CD14-positive monocyte (primary cell): ENCODE measurements around the gene STX10. TPM values are rescaled to one million over a fixed set of nuclear protein-coding genes. Genes with fewer than 3 reads are reported as not detected.
A peak's percentile ranks its signal among the peaks of the same experiment; 100 is the strongest.

ENCODE experiments used
- DNase-seq, 3 donors: peaks; one replicate each; pipeline ENCODE4 v3.0.0-alpha.2; 2011 to 2022
- H2AFZ ChIP-seq: 2 replicates; pipeline ENCODE4 v1.6.0; 2012; ENCODE audit warnings: mild to moderate bottlenecking, low read depth, low read length, inconsistent platforms; ENCODE audit not compliant: insufficient read depth, poor library complexity, severe bottlenecking
- H3K27ac ChIP-seq, 2 donors: 1 replicate in 1 of 2; 2 replicates in 1 of 2; pipeline ENCODE4 v1.5.1; 2012 to 2013; ENCODE audit warnings: low read length in 2 of 2, control low read depth in 1 of 2, inconsistent platforms in 1 of 2, low read depth in 1 of 2, mild to moderate bottlenecking in 1 of 2
- H3K27me3 ChIP-seq, 2 donors: one replicate each; pipeline versions ENCODE4 v1.6.0 to v1.6.1; 2011 to 2013; ENCODE audit warnings: low read length in 2 of 2; ENCODE audit not compliant: control insufficient read depth in 2 of 2, insufficient read depth in 2 of 2
- H3K36me3 ChIP-seq, 2 donors: replicated peaks in 1 of 2; 1 replicate in 1 of 2; 2 replicates in 1 of 2; pipeline versions ENCODE4 v1.5.1 to v1.6.1; 2012 to 2013; ENCODE audit warnings: low read length in 2 of 2, control low read depth in 1 of 2, inconsistent platforms in 1 of 2, mild to moderate bottlenecking in 1 of 2; ENCODE audit not compliant: insufficient read depth in 2 of 2, control insufficient read depth in 1 of 2
- H3K4me1 ChIP-seq, 2 donors: 1 replicate in 1 of 2; 2 replicates in 1 of 2; pipeline versions ENCODE4 v1.5.1 to v1.6.1; 2012 to 2013; ENCODE audit warnings: low read length in 2 of 2, control low read depth in 1 of 2, inconsistent platforms in 1 of 2, mild to moderate bottlenecking in 1 of 2, moderate library complexity in 1 of 2; ENCODE audit not compliant: insufficient read depth in 2 of 2, control insufficient read depth in 1 of 2
- H3K4me2 ChIP-seq: replicated peaks from 2 replicates; pipeline ENCODE3; 2012; ENCODE audit warnings: low read length, moderate library complexity, mild to moderate bottlenecking; ENCODE audit not compliant: poor library complexity, severe bottlenecking; ENCODE audit errors: extremely low read depth
- H3K4me3 ChIP-seq, 3 experiments: fragments of 200-600 bp in 1 of 3; sonication (generic) in 1 of 3; replicated peaks in 1 of 3; 1 replicate in 2 of 3; 2 replicates in 1 of 3; pipeline ENCODE4 v1.5.1; 2011 to 2013; ENCODE audit warnings: low read length in 3 of 3, mild to moderate bottlenecking in 3 of 3, control low read depth in 2 of 3, low read depth in 2 of 3, inconsistent platforms in 1 of 3, moderate library complexity in 1 of 3
- H3K79me2 ChIP-seq: 2 replicates; pipeline ENCODE4 v1.6.0; 2012; ENCODE audit warnings: mild to moderate bottlenecking, control low read depth, inconsistent platforms, low read length, moderate library complexity; ENCODE audit not compliant: insufficient read depth
- H3K9ac ChIP-seq: 2 replicates; pipeline ENCODE4 v1.6.0; 2017; ENCODE audit warnings: low read length, mild to moderate bottlenecking; ENCODE audit not compliant: insufficient read depth, poor library complexity, severe bottlenecking
- H3K9me3 ChIP-seq, 2 donors: replicated peaks in 1 of 2; 1 replicate in 1 of 2; 2 replicates in 1 of 2; pipeline versions ENCODE4 v1.5.1 to v1.6.1; 2012 to 2013; ENCODE audit warnings: low read length in 2 of 2, control low read depth in 1 of 2; ENCODE audit not compliant: control insufficient read depth in 1 of 2, insufficient read depth in 1 of 2
- H4K20me1 ChIP-seq: 2 replicates; pipeline ENCODE4 v1.6.0; 2012; ENCODE audit warnings: mild to moderate bottlenecking, low read length, control low read depth, moderate library complexity; ENCODE audit not compliant: insufficient read depth
- H3K27ac Mint-ChIP-seq, 7 donors: one replicate each; pipeline ENCODE4 v1.8.0; 2020; ENCODE audit warnings: mild to moderate bottlenecking in 7 of 7, mixed read lengths in 7 of 7, moderate library complexity in 6 of 7, inconsistent platforms in 2 of 7
- H3K27me3 Mint-ChIP-seq, 3 donors: one replicate each; pipeline ENCODE4 v1.8.0; 2021 to 2022; ENCODE audit warnings: low read depth in 3 of 3, mild to moderate bottlenecking in 3 of 3, mixed read lengths in 3 of 3, moderate library complexity in 3 of 3, inconsistent platforms in 1 of 3
- H3K36me3 Mint-ChIP-seq, 2 donors: one replicate each; pipeline ENCODE4 v1.8.0; 2020; ENCODE audit warnings: mixed read lengths in 2 of 2, inconsistent platforms in 1 of 2, mild to moderate bottlenecking in 1 of 2
- H3K4me1 Mint-ChIP-seq: one replicate; pipeline ENCODE4 v1.8.0; 2020; ENCODE audit warnings: mild to moderate bottlenecking, mixed read lengths
- H3K4me3 Mint-ChIP-seq, 2 donors: one replicate each; pipeline ENCODE4 v1.8.0; 2020; ENCODE audit warnings: mild to moderate bottlenecking in 2 of 2, mixed read lengths in 2 of 2, moderate library complexity in 1 of 2
- H3K9me3 Mint-ChIP-seq, 7 donors: one replicate each; pipeline ENCODE4 v1.8.0; 2020 to 2022; ENCODE audit warnings: mixed read lengths in 7 of 7, mild to moderate bottlenecking in 6 of 7, moderate library complexity in 6 of 7, inconsistent platforms in 2 of 7
- CTCF ChIP-seq: fragments of 200-600 bp; IDR thresholded peaks from one replicate; pipeline ENCODE4 v1.8.0; 2022; ENCODE audit warnings: antibody characterized with exemption, mild to moderate bottlenecking
- WGBS: methylation state at CpG from one replicate; pipeline ENCODE4 v1.1.5; 2013; ENCODE audit warnings: missing lambda C conversion rate; ENCODE audit not compliant: insufficient coverage; 5-methylcytosine and 5-hydroxymethylcytosine counted together
- intact Hi-C, 2 donors: fragments of 100-400 bp; cut with micrococcal nuclease; formaldehyde crosslinking; loops; one replicate each; pipeline versions ENCODE4 v1.15.0 to v1.15.1; 2023
- polyA plus RNA-seq, 3 donors: library from polyadenylated mRNA; depleted of rRNA in 1 of 3; unstranded in 2 of 3; stranded (reverse) in 1 of 3; fragments of 300-500 nt in 2 of 3; fragments of >200 nt in 1 of 3; fragmentation: Illumina TruSeq in 2 of 3; gene quantifications; 1 replicate in 2 of 3; 2 replicates in 1 of 3; pipeline ENCODE4 v1.2.3, GENCODE V29; 2012 to 2021

STX10 gene
- polyA plus RNA-seq, 3 donors = 158 to 392 (median 172) TPM

- H3K4me2 ChIP-seq = no peak overlapping the region
- H3K27me3 ChIP-seq = no peaks in the 10 kb centered on the region
- H3K27me3 Mint-ChIP-seq = peaks cover 0 to 2% (median 0%) of the 10 kb centered on the region in 3 donors
- no peaks in the 10 kb centered on the region for H3K9me3 ChIP-seq
- H3K79me2 ChIP-seq = peaks cover 6% of the 10 kb centered on the region
- 96% methylated on average over 8 of the region's 8 CpGs for WGBS
- peaks cover 0 to 2% (median 0%) of the 10 kb centered on the region in 7 donors for H3K9me3 Mint-ChIP-seq
- no peak overlapping the region for H3K27ac ChIP-seq
- peaks cover 21% of the 10 kb centered on the region for H3K4me1 Mint-ChIP-seq
- peaks cover 0 to 3% of the 10 kb centered on the region in 2 donors for H3K36me3 Mint-ChIP-seq
- H3K36me3 ChIP-seq = no peaks in the 10 kb centered on the region
- H2AFZ ChIP-seq = no peak overlapping the region
- H4K20me1 ChIP-seq = no peaks in the 10 kb centered on the region
- H3K4me3 ChIP-seq = no peak overlapping the region
- DNase-seq = no peak
- H3K9ac ChIP-seq = no peak overlapping the region
- no peak overlapping the region for H3K4me3 Mint-ChIP-seq
- intact Hi-C loops = no loop called here
- no peak for TF ChIP-seq CTCF
- no peak overlapping the region for H3K27ac Mint-ChIP-seq
- H3K4me1 ChIP-seq = peaks cover 19 to 22% of the 10 kb centered on the region in 2 donors
Measured at GRCh38 chr19:13176345-13176744, 26.2 kb upstream of the STX10 start.

GRCh38 chr19:13173139-13173737, 23.1 kb upstream of the STX10 start:
- no peak overlapping the region for H3K4me2 ChIP-seq

More at GRCh38 chr19:13173139-13173737, 23.1 kb upstream of the STX10 start:
- H2AFZ ChIP-seq = no peak overlapping the region
- Mint-ChIP-seq H3K9me3 (peaks cover 0 to 2% (median 0%) of the 10 kb centered on the region in 7 donors), H3K4me3 (peak overlapping the region in 1 of 2 donors; percentile 74), H3K4me1 (peaks cover 47% of the 10 kb centered on the region), H3K27me3 (peaks cover 0 to 4% (median 2%) of the 10 kb centered on the region in 3 donors), H3K36me3 (peaks cover 1 to 7% of the 10 kb centered on the region in 2 donors), H3K27ac (peak overlapping the region; percentile 90 to 97 (median 93))
- intact Hi-C loops = no loop called here
- no peaks in the 10 kb centered on the region for H4K20me1 ChIP-seq
- no peaks in the 10 kb centered on the region for H3K9me3 ChIP-seq
- peak overlapping the region; percentile 58 to 90 for H3K27ac ChIP-seq
- 100% methylated on average over 2 of the region's 12 CpGs for WGBS
- H3K4me3 ChIP-seq = peak overlapping the region in 1 of 3 experiments; percentile 70
- H3K36me3 ChIP-seq = no peaks in the 10 kb centered on the region
- no peak overlapping the region for H3K9ac ChIP-seq
- no peak for TF ChIP-seq CTCF
- H3K79me2 ChIP-seq = peaks cover 12% of the 10 kb centered on the region
- DNase-seq = no peak
- H3K27me3 ChIP-seq = no peaks in the 10 kb centered on the region
- peaks cover 37 to 43% of the 10 kb centered on the region in 2 donors for H3K4me1 ChIP-seq
